ENCODE data around the gene LY6G5B. TPM values are rescaled to one million over a fixed set of nuclear protein-coding genes. Genes with fewer than 3 reads are reported as not detected.
A peak's percentile ranks its signal among the peaks of the same experiment; 100 is the strongest.

Gene LY6G5B
- total RNA-seq, 2 experiments from 2014 or later, result 12.3 to 28.7 TPM

- Histone ChIP-seq H4K20me1 (ENCODE audit: insufficient read depth, low read length) (0 out of 2 replicates have a peak, but pooled peaks cover 2% of the 10 kb centered on the region), H3K4me2 (ENCODE audit: low read length) (peak overlapping the region; percentile 97), H2AFZ (ENCODE audit: low read length) (no peak overlapping the region), H3K4me1 (ENCODE audit: insufficient read depth, low read length, poor library complexity, severe bottlenecking) (peaks cover 55% of the 10 kb centered on the region), H3K27ac (ENCODE audit: low read depth, low read length, poor library complexity, severe bottlenecking) (peak overlapping the region; percentile 43), H3K4me3 (ENCODE audit: low read depth, low read length, poor library complexity, severe bottlenecking) (peak overlapping the region; percentile 75), H3K36me3 (ENCODE audit: insufficient read depth, low read length) (peaks cover 34% of the 10 kb centered on the region), H3K9me2 (ENCODE audit: insufficient read depth, low read length) (no peaks in the 10 kb centered on the region), H3K79me2 (ENCODE audit: insufficient read depth, low read depth, low read length) (peaks cover 38% of the 10 kb centered on the region), H3K9me3 (ENCODE audit: low read length) (no peaks in the 10 kb centered on the region)
- intact Hi-C loops (cut with micrococcal nuclease; ENCODE audit: unreplicated experiment), result no loop called here
- no TSS peak for BruUV-seq (replicated peaks)
- TF ChIP-seq CTCF (conservative IDR thresholded peaks at IDR 0.05; ENCODE audit: low read length) (0 out of 2 replicates have a peak, but pooled peaks have one; percentile 12), EZH2phosphoT487 (IDR thresholded peaks at IDR 0.05; ENCODE audit: borderline replicate concordance, low read depth, low read length) (no peak)
- CTCF ChIA-PET (ENCODE audit: unreplicated experiment), result no interaction called here
- POLR2A ChIA-PET, result interaction anchor here (0.6 to 1.9 kb wide), 6 partner anchors 9 to 223 kb away, joined by 3 to 8 read pairs (median 4); partner anchors contain the start of genes BAG6 and LSM2
- DNase-seq (ENCODE audit: low spot score), result no peak
Measured at GRCh38 chr6:31661262-31662123, 8.3 kb upstream of the LY6G5B start.

GRCh38 chr6:31662124-31662723, 7.6 kb upstream of the LY6G5B start:
- Histone ChIP-seq H3K27ac (ENCODE audit: low read depth, low read length, poor library complexity, severe bottlenecking) (peak overlapping the region; percentile 19), H3K4me2 (ENCODE audit: low read length) (peak overlapping the region; percentile 97), H4K20me1 (ENCODE audit: insufficient read depth, low read length) (0 out of 2 replicates have a peak, but pooled peaks cover 3% of the 10 kb centered on the region), H3K4me3 (ENCODE audit: low read depth, low read length, poor library complexity, severe bottlenecking) (no peak overlapping the region), H3K79me2 (ENCODE audit: insufficient read depth, low read depth, low read length) (peaks cover 45% of the 10 kb centered on the region), H3K36me3 (ENCODE audit: insufficient read depth, low read length) (peaks cover 40% of the 10 kb centered on the region), H3K9me2 (ENCODE audit: insufficient read depth, low read length) (no peaks in the 10 kb centered on the region), H3K4me1 (ENCODE audit: insufficient read depth, low read length, poor library complexity, severe bottlenecking) (peaks cover 62% of the 10 kb centered on the region), H3K9me3 (ENCODE audit: low read length) (no peaks in the 10 kb centered on the region), H2AFZ (ENCODE audit: low read length) (no peak overlapping the region)
- DNase-seq (ENCODE audit: low spot score), result no peak
- ChIA-PET CTCF (ENCODE audit: unreplicated experiment) (no interaction called here), POLR2A (interaction anchor here (0.6 to 2.0 kb wide), 6 partner anchors 9 to 309 kb away, joined by 3 to 10 read pairs (median 4); partner anchors contain the start of genes BAG6 and HSPA1B)
- intact Hi-C loops (cut with micrococcal nuclease; ENCODE audit: unreplicated experiment), result no loop called here
- no peak for TF ChIP-seq CTCF (conservative IDR thresholded peaks at IDR 0.05; ENCODE audit: low read length)
- TF ChIP-seq EZH2phosphoT487 (IDR thresholded peaks at IDR 0.05; ENCODE audit: borderline replicate concordance, low read depth, low read length), result no peak
- no TSS peak for BruUV-seq (replicated peaks)
